ENCODE data around the gene ALCAM.
"Not testable (repeated sequence)": the region's sequence is repeated elsewhere in the genome, so short reads cannot be mapped to it uniquely, and the experiment has no call there.

The ALCAM gene

DNA sequence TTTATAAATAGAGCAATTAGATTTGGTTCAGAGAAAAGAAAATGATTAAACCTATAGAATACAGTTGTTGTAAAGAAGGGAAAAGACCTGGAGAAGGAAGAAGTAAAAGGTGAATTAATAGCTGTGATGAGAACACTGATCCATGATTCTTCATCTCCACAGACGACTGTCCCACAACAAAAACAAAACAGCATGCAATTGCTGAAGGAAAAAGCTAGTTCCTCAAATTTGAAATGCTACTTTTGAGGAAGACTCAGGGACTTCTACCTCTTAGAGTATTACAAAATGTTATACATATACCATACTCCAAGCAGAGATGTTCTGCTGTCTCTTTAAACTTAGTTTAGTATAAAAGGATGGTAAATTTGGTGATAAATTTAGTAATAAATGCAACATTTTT, 21.5 kb downstream of the ALCAM start:
- DNase-seq (ENCODE audit: low read depth) = no peak

DNA sequence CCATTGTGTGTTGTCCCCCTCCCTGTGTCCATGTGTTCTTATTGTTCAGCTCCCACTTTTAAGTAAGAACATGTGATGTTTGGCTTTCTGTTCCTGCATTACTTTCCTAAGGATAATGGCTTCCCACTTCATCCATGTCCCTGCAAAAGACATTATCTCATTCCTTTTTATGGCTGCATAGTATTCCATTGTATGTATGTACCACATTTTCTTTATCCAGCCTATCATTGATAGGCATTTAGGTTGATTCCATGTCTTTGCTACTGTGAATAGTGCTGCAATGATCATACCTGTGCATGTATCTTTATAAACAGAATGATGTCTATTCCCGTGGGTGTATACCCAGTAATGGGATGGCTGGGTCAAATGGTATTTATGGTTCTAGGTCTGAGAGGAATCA, 23.1 kb downstream of the ALCAM start:
- not testable (repeated sequence) for DNase-seq (ENCODE audit: low read depth)

DNA sequence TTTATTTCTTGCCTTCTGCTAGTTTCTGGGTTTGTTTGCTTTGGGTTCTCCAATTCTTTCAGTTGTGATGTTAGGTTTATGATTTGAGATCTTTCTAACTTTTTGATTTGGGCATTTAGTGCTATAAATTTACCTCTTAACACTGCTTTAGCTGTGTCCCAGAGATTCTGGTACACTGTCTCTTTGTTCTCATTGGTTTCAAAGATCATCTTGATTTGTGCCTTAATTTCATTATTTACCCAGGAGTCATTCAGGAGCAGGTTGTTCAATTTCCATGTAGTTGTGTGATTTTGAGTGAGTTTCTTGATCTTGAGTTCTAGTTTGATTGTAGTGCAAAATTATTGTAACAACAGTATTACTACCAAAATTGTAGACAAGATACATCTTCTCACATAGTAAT, 25.9 kb downstream of the ALCAM start:
- not testable (repeated sequence) for DNase-seq (ENCODE audit: low read depth)

DNA sequence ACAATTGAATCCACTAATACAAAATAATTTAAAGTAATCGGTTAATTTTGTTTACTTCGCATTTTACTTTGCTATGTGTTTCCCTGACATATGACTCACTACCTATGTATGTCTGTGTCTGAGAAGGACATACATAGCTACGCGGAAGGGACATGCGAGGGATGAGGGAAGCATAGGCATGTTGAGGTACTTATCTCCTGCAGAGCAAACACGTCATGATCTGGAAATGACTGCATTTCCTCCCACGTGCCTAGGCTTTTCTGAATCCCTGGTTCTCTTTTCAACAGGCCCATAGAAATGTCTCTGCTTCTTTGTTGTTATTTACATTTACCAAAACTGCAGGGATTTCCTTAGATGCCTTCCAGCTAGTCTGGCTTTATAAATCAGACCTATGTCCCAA, 27.5 kb downstream of the ALCAM start:
- DNase-seq (ENCODE audit: low read depth) = no peak

DNA sequence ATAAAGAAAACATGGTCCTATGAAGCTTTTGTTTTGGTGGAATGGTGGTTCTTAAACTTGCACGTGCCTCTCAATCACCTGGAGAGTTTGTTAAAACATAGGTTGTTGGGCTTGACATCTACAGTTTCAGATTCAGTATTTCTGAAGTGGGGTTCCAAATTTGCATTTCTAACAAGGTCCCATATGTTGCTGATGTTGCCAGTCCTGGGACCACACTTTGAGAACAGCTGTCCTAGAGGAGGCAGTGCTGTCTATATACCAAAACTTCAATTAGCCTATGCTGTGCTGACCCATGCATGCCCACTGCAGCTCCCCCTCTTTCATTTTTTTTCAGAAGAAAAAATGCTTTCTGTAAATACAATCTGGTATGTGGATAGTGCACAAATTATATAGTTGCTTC, 31.3 kb downstream of the ALCAM start:
- DNase-seq (ENCODE audit: low read depth) = no peak

DNA sequence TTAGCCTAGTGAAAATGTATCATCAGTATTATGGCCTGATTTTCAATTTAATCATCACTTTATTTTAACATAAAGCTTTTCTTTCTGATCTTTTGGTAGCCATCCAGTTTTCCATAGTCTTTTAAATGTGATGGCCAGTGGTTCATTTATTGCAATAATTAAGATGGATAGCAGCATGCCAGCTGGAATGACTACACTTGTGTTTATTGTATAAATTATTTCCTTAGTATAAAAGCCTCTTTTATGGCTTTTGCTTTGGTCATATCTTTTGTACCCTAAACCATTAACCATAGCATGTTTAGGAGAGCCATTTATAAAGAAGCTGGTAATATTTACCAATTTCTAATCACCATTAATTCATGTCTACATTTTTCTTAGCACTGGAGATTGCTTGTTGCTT, 31.7 kb downstream of the ALCAM start:
- no peak for DNase-seq (ENCODE audit: low read depth)

DNA sequence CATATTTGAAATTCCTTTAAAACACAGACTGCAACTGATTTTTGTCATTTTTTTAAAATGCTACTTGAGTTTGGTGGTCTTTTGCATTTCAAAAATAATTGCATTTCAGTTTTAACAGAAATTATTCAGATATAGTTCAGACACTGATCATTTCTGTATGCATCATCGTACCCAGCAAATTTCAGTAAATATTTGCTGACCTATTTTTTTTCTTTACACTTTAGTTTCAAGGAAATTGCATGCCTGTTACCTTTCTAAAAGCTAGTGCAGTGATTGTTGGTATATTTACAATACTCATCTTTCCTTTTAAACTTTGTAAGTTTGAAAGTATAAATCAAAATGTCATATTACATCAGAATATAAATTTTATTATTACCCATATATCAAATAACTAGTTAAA, 32.4 kb downstream of the ALCAM start:
- no peak for DNase-seq (ENCODE audit: low read depth)

DNA sequence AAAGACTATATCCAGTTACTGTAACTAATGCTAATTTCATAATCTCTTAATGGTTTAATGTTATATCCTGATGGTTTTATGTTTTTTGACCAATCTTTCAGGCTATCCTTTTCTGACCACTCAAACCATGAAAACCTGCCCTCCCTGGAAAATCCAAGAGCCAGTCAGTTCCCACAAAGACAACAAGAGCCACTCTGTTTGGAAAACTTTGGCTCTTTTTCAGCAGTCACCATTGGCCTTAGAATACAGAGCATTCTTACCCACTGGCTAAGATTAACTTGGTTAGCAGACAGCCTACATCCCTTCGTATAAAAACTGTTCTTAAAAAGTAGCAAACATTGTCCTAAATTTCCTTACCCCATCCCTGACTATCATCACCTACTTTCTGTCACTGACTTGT, 32.9 kb downstream of the ALCAM start:
- no peak for DNase-seq (ENCODE audit: low read depth)

DNA sequence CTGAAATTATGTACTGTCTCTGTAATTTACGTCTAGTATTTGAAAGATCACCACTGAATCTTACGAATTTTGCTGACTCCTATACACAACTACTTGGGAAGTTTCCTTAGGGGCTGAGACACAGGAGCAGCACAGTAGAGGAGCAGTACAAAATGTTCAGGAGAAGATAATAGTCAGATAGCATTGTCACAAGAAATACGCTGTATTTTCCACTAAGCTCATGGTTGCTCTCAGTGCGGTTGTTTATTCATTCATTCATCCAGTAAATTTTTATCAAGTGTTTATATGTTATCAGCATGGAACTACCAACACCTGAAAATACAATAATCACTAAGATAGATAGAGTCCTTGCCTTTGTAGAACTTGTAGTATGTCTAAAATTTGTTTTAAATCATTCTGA, 34.5 kb downstream of the ALCAM start:
- no peak for DNase-seq (ENCODE audit: low read depth)

DNA sequence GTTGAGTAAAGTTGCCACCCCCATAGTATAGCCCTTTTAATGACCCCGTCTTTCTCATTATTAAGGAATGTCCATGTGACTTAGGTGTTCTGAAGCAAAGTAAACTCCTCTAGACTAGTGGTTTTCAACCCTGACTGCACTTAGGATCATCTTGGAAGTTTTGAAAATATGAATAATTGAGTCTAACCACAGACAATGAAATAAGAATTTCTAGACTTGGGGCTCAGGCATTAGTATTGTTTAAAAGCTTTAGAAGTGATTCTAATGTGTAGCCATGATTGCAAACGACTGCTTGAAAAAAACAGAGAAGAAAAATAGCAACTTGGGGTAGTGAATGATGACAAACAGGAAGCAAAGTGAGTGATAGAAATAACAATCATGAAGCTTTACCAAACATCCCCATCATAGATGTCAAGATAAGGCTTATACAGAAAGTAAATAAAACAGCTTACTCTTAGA, 35.0 kb downstream of the ALCAM start:
- no peak for DNase-seq (ENCODE audit: low read depth)

DNA sequence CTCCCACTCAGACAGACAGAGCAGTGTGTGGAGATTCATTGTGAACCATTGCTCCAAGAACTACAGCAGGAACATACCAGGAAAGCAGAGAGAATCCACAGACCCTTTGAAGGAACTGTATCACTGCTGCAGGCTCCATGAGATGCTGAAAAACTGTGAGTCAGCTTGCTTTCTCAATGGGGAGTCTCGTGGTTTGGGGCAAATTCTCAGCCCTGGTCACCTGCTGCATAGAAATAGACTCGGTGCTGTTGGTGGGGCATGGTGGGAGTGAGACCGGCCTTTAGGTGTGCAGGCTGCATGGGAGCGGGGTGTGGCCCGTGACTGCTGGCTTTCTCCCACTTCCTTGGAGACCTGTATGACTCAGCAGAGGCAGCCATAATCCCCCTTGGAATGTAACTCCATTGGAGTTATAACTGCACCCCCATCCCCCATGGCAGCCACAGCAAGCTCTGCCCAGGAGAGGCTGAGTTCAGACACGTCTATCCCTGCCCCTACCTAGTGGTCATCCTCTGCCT, 35.6 kb downstream of the ALCAM start:
- no peak for DNase-seq (ENCODE audit: low read depth)

DNA sequence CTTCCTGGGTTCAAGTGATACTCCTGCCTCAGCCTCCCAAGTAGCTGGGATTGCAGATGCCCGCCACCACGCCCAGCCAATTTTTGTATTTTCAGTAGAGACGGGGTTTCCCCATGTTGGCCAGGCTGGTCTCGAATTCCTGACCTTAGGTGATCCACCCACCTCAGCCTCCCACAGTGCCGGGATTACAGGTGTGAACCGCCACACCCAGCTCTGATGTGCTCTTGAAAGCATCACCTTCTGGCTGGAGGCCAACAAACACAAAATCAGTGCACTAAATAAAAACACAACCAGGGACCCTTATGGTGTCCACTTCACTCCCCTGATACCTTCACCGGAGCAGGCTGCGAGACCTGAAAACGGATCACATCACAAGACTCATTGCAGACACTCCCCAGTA, 36.3 kb downstream of the ALCAM start:
- DNase-seq (ENCODE audit: low read depth) = not testable (repeated sequence)

DNA sequence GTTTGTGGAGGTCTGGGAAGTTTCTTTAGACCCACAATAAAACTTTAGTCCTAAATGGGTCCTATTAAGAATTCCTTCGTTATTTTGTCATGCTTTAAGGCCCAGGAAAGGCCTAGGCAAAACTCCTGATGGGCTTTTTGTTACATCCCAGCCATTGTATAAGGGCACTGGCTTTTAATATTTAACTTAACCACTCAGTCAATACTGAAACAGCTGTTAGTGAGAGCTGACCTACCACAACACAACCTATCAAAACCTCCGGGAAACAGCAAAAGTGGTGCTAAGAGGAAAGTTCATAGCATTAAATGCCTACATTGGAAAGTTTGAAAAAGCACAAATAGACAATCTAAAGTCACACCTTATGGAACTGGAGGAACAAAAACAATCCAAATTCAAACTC, 39.6 kb downstream of the ALCAM start:
- DNase-seq (ENCODE audit: low read depth) = no peak

DNA sequence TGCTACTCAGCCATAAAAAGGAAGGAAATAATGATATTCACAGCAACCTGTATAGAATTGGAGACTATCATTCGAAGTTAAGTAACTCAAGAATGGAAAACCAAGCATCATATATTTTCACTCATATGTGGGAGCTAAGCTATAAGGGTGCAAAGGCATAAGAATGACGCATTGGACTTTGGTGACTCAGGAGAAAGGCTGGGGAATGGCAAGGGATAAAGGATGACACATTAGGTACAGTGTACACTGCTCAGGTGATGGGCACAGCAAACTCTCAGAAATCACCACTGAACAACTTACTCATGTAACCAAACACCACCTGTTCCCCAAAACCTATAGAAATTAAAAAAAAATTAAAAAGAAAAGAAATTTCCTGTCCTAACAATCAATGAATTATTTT, 42.7 kb downstream of the ALCAM start:
- no peak for DNase-seq (ENCODE audit: low read depth)

DNA sequence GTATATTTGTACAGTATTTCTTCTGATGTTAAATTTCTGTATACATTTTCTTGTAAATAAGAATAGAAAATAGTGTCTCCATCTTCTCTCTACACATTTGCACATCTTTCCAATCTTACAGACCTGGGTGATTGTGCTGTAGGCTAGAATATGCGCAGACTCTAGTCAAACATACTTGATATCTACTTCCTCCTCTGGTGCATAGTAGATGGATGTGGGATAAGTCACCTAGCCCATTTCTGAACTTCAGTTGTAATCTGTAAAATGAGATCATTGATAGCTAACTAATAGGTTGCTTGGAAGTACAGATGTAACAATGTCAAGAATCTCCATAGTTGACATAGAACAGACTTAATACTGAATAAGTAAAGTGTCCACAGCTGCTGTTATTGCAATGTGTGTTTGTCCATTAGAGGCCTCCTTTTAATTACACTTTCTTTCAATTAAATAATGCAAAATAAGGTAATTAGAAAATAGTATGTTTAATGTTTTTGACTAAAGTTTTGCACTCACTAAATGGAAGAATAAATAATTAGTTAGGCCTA, 46.7 kb downstream of the ALCAM start:
- no peak for DNase-seq (ENCODE audit: low read depth)

DNA sequence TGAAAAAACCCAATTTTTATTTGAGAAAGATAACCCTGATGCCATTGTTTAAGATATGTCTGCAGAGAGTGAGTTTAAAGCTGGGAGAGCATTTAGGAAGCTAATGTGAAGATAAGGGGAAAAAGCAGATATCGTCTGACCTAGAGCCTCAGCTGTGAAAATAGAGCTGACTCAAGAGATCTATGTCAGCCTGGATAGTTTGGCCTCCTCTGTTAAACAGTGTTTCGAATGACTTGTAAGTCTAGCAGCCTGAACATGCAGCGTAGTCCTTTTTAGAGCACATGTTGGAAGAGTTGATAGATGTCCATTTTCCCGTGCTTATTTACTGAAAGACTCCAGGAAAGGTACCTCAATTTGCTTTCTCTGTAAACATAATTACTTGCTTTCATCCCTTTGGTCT, 48.1 kb downstream of the ALCAM start:
- DNase-seq (ENCODE audit: low read depth) = no peak

DNA sequence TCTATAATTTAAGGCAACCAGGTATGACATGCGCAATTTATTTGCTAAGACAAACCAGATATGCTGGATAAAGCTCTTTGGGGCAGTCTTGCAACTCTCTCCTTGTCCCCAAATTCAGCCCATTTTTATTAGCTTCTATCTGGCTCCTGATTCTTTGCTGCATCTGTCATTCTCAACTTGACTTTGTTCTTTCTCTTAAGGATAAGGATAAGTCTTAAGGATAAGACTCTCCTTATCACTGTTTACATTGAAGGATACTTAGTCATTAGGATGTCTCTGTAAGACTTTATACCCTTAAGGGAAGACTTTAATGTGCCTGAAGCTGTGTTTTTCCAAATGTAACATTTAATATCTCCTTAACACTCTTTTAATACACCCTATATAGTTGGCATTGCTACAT, 49.2 kb downstream of the ALCAM start:
- no peak for DNase-seq (ENCODE audit: low read depth)

DNA sequence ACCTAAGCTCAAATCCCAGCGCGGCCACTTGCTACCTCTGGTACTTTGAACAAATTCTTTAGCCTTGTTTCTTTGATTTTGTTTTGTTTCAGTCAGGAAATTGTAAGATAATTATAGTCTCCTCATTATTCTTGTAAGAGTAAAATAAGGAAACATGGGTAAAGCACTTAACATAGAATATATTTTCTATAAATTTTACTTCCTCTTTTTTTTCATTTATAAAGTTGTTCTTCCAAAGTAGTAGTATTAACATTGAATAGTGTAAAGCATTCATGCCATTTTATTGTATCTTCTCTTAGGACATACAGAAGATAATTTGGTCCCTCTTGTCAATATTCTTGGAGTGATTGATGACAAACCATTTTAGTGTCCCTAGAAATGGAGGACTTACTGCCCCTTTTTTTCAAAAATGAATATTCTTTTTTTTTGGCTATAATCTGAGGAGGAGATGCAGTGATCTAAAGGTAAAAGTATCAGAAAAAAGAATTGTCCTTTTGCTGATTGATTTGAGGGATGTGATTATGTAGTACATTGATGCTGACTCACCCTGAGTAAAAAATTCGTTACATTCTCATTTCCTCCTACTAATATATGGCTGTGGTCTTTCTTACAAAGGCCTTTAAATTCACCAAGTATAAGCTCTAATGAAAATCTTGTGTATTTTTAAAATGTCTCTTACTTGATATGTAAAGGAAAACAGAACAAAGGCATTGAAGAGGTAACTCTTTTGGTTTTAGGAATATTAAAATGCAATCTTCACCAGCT, 51.0 kb downstream of the ALCAM start:
- DNase-seq (ENCODE audit: low read depth) = no peak

DNA sequence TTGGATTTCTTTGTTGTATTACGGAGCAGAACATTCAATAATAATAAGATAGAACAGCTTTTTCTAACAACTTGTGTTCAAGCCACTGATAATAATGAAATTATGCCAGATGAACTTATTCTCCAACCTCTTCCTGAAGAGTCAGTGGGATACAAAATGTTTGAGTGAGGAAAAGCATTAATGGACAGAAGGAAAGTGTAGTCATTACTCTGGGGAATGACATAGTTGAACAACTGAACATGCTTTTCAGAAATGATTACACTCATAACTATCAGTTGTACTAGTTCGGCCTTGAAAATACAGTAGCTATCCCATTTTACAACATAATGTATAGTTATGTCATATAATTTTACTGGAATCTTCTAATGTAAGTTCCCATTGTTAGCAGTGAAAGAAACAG, 55.9 kb downstream of the ALCAM start:
- no peak for DNase-seq (ENCODE audit: low read depth)

DNA sequence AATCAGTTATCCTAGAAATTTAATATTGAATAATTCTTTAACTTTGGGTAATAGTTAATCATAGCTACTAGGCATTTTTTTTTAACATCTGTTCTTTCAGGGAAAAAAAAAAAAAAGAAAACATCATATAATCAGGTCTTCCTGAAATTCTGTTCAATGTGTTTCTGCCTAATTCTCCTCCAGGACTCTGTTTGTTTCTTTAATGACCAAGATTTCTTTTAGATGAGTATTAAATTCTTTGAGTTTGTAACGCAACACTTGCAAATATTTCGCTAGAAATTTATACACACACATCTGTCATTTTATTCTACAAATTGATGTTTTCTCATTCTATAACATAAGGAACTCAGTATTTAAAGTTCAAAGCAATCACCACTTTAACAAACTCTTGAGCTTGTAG, 56.7 kb downstream of the ALCAM start:
- no peak for DNase-seq (ENCODE audit: low read depth)

DNA sequence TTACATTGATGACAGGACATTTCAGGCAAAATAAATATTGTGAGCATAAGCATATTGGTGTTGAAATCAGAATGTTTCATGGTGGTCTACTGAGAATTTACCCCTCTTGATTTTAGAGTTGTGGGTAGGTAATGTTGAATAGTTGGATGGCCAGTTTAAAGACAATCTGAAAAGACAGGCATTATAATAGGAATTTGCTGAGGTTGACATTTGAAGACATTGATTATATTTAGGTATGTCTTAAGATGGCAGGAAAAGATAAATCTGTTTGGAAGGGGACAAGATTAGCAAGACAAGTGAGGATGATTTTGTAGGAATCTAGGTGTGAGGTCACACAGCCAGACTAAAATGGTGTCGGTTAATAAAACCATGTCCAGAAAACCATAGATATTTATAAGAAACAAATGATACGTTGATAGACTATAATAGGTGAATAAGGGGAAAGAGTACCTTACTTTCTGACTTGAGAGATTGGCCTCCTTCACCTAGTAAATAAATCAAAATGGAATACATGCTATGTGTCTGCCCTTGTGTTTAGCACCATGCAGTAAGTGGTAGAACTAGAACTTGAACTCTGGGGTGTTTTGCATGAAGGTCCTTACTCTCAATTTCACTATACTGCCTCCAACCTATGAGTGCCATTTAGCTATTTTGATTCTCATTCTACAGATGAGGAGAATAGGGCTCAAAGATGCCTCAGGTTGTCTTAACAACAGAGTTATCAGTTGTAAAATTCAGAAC, 57.9 kb downstream of the ALCAM start:
- DNase-seq (ENCODE audit: low read depth) = no peak

DNA sequence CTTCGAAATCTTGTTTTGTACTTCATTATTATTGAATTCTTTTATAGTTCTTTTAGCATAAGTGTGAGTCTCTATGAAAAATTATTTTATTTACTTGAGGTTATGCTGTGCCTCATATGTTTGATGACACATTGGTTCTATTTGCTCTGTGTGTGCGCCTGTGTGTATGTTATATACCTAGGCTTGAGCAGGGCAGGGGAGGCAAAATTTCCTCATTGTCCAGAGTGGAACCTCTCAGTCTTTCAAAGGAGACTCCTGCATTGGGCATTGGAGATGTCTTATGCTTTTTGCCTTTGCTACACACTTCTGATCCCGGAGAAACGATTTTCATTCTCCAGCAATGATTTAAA, 58.4 kb downstream of the ALCAM start:
- DNase-seq (ENCODE audit: low read depth) = no peak

DNA sequence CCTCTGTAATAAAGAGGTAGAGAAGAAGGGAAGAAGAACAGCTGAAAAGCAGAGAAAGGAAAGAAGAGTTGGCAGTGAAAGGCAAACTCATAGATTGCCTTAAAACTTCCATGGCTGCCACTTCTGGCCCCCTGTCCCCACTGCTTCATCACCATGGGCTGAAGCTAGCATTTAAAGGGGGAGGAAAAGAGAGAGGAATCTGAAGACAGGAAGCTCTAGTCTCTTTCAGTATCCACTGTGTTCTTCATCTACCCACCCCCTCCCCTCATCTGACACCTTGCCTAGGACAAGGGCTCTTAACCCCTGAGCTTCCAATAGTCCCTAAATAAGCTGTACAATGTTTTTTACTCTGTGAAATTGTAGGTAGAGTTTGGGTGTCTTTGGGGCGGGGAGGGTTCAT, 60.6 kb downstream of the ALCAM start:
- no peak for DNase-seq (ENCODE audit: low read depth)

Data from T-helper 22 cell (primary cell).